ENCODE results near the gene CA5A. TPM values are rescaled to one million over a fixed set of nuclear protein-coding genes. Genes with fewer than 3 reads are reported as not detected.
A peak's percentile ranks its signal among the peaks of the same experiment; 100 is the strongest.

The CA5A gene
- total and polyA plus RNA-seq, 2 experiments from 2014 or later: not detected

- TF ChIP-seq EZH2 (IDR thresholded peaks at IDR 0.05; ENCODE audit: low read depth, unreplicated experiment) (no peak), ZNF331 (CRISPR knock-in tag; IDR thresholded peaks at IDR 0.05; ENCODE audit: low read depth) (no peak), EZH2phosphoT487 (IDR thresholded peaks at IDR 0.05; ENCODE audit: unreplicated experiment) (no peak), JUNB (IDR thresholded peaks at IDR 0.05; ENCODE audit: unreplicated experiment) (no peak), STAT1 (IDR thresholded peaks at IDR 0.05; ENCODE audit: unreplicated experiment) (no peak), REST (IDR thresholded peaks at IDR 0.05; ENCODE audit: unreplicated experiment) (no peak), POLR2AphosphoS5 (IDR thresholded peaks at IDR 0.05; ENCODE audit: low read depth) (no peak), ZNF114 (CRISPR knock-in tag; IDR thresholded peaks at IDR 0.05) (no peak), NANOG (IDR thresholded peaks at IDR 0.05; ENCODE audit: borderline replicate concordance) (no peak)
- TF ChIP-seq, protein P1, sequence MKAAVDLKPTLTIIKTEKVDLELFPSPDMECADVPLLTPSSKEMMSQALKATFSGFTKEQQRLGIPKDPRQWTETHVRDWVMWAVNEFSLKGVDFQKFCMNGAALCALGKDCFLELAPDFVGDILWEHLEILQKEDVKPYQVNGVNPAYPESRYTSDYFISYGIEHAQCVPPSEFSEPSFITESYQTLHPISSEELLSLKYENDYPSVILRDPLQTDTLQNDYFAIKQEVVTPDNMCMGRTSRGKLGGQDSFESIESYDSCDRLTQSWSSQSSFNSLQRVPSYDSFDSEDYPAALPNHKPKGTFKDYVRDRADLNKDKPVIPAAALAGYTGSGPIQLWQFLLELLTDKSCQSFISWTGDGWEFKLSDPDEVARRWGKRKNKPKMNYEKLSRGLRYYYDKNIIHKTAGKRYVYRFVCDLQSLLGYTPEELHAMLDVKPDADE (IDR thresholded peaks at IDR 0.05): no peak
These were observed 19.7 kb upstream of the CA5A start (continued) for GRCh38 chr16:87956098-87956364.

DNA sequence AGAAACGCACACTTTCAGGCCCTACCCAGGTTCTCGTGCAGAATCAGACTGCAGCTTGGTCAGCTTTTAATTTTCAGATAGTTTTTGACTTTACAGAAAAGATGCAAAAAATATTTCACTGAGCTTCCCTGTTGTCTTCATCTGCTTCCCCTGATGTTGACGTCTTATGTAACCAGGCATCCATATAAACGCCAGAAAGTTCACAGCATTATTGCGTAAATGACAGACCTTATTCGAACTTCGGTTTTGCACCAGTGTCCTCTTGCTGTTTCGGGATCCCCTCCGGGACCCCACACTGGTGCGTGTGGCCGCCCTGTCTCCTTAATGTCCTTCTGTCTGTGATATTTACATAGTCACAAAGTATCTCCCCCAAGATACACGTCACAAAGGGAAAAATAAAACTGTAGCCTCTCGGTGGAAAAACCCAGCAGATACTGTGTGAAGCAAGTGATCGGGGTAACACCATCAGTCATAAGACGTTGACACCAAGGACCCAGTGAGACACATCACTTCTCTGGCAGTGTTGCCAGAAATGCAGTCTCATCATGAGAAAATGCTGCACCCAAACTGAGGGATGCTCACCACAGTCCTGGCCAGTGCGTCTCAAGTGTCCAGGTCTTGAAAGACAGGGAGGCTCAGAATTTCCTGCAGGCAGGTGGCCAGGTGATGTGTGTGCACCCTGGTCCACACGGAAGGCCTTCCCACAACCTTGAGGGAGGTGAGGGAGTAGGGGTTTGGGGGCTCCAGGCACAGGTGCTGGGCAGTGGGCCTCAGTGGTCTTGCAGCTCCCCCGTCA is 19.2 kb upstream of the CA5A start:
- Mint-ChIP-seq H3K27me3 (ENCODE audit: insufficient read depth, low read depth, poor library complexity) (peaks cover 10% of the 10 kb centered on the region), H3K27ac (peak overlapping the region; percentile 95; the same call in 1 of the 2 replicates), H3K9me3 (no peaks in the 10 kb centered on the region), H3K4me3 (no peak overlapping the region), H3K36me3 (ENCODE audit: low read depth) (peaks cover 25% of the 10 kb centered on the region), H3K4me1 (peaks cover 48% of the 10 kb centered on the region)
- Histone ChIP-seq H2AFZ (no peak overlapping the region), H3K27ac (ENCODE audit: low read depth) (peak overlapping the region; percentile 83; the same call in 1 of the 2 replicates), H3K4me3 (no peak overlapping the region), H3K79me2 (replicated peaks; ENCODE audit: insufficient read depth) (peaks cover 88% of the 10 kb centered on the region), H3K27me3 (ENCODE audit: insufficient read depth) (no peaks in the 10 kb centered on the region), H3K4me2 (peak overlapping the region; percentile 57), H3F3A (replicated peaks; ENCODE audit: low read depth) (0 out of 2 replicates have a peak, but pooled peaks cover 9% of the 10 kb centered on the region), H3K4me1 (ENCODE audit: insufficient read depth) (peaks cover 10% of the 10 kb centered on the region), H4K20me1 (replicated peaks; ENCODE audit: insufficient read depth) (peaks cover 20% of the 10 kb centered on the region), H3K36me3 (ENCODE audit: insufficient read depth) (no peaks in the 10 kb centered on the region; the same call in 1 of the 2 replicates), H3K9me2 (ENCODE audit: insufficient read depth) (no peaks in the 10 kb centered on the region)
- DNase-seq (ENCODE audit: low spot score) (no peak), ATAC-seq (no peak)
- no peak for TF ChIP-seq CTCF (conservative IDR thresholded peaks at IDR 0.05; ENCODE audit: low read depth in 2 of 2)
- TF ChIP-seq, protein P1 (IDR thresholded peaks at IDR 0.05): no peak

Data from GM23338 (cell line).